GM12878 (cell line): ENCODE results near the gene VEGFA. TPM values are rescaled to one million over a fixed set of nuclear protein-coding genes. Genes with fewer than 3 reads are reported as not detected.

Experiments used
- ATAC-seq: fragments of 200-7000 bp; cut with Tn5 transposase; 3 replicates; pipeline ENCODE4 v1.9.1; 2020; ENCODE audit warnings: mild to moderate bottlenecking, moderate library complexity
- BruUV-seq: library from RNA; stranded (reverse); fragments of 400-500 nt; replicated peaks from 2 replicates; lab custom pipeline; 2021; lab: Mats Ljungman, UMichigan
- CTCF ChIA-PET: fragments of 300-600 bp; sonication (Branson Sonifier 250); formaldehyde crosslinking; extraction: SDS; loops from one replicate; lab custom pipeline; 2021; ENCODE audit warnings: inconsistent platforms; lab: Yijun Ruan, JAX
- POLR2A ChIA-PET: fragments of 350-600 bp; formaldehyde crosslinking; extraction: SDS; loops from one replicate; lab custom pipeline; 2021; ENCODE audit warnings: inconsistent platforms; lab: Charles Lee
- RAD21 ChIA-PET: fragments of 300-600 bp; sonication (Branson Sonifier 250); formaldehyde crosslinking; loops from one replicate; lab custom pipeline; 2023; ENCODE audit warnings: antibody characterized with exemption; ENCODE audit not compliant: unreplicated experiment; lab: Charles Lee
- SMC1A ChIA-PET: fragments of 300-600 bp; sonication (Branson Sonifier 250); formaldehyde crosslinking; loops from one replicate; lab custom pipeline; 2023; ENCODE audit not compliant: unreplicated experiment, uncharacterized antibody; lab: Charles Lee
- DNase-seq: peaks from one replicate; pipeline ENCODE4 v3.0.0-alpha.2; 2011; ENCODE audit warnings: low read depth, low spot score
- FAIRE-seq: peaks from 3 replicates; lab custom pipeline; 2011; peaks lifted over from hg19 to GRCh38; lab: Jason Lieb, UNC
- H2AFZ ChIP-seq: 2 replicates; pipeline ENCODE4 v1.6.0; 2011; ENCODE audit warnings: low read depth, low read length, control low read depth; ENCODE audit not compliant: control insufficient read depth
- H3K27ac ChIP-seq: 2 replicates; pipeline ENCODE4 v1.5.1; 2011; ENCODE audit warnings: control low read depth; ENCODE audit not compliant: control insufficient read depth, insufficient read depth
- H3K27me3 ChIP-seq, 2 experiments: replicated peaks in 1 of 2; 2 replicates each; pipeline versions ENCODE4 v1.6.0 to v1.6.1; 2011; ENCODE audit warnings: low read length in 1 of 2; ENCODE audit not compliant: control insufficient read depth in 2 of 2, insufficient read depth in 2 of 2
- H3K36me3 ChIP-seq, 2 experiments: 2 replicates each; pipeline ENCODE4 v1.5.1; 2011; ENCODE audit warnings: low read length in 1 of 2; ENCODE audit not compliant: control insufficient read depth in 2 of 2, insufficient read depth in 2 of 2
- H3K4me1 ChIP-seq: 2 replicates; pipeline ENCODE4 v1.6.1; 2011; ENCODE audit warnings: mild to moderate bottlenecking, low read length, moderate library complexity, mixed read lengths; ENCODE audit not compliant: control insufficient read depth, insufficient read depth
- H3K4me2 ChIP-seq: 2 replicates; pipeline ENCODE4 v1.6.0; 2011; ENCODE audit warnings: control low read depth; ENCODE audit not compliant: control insufficient read depth, insufficient read depth
- H3K4me3 ChIP-seq: fragments of 200-600 bp; sonication (generic); 2 replicates; pipeline ENCODE4 v1.5.1; 2016
- H3K79me2 ChIP-seq: 2 replicates; pipeline ENCODE4 v1.6.0; 2011; ENCODE audit warnings: low read length; ENCODE audit not compliant: control insufficient read depth, insufficient read depth
- H3K9ac ChIP-seq: 2 replicates; pipeline ENCODE4 v1.8.0; 2011; ENCODE audit warnings: low read length, control low read depth, mixed read lengths; ENCODE audit not compliant: control insufficient read depth, insufficient read depth
- H3K9me3 ChIP-seq: replicated peaks from 3 replicates; pipeline ENCODE4 v1.5.1; 2011; ENCODE audit warnings: mild to moderate bottlenecking, low read length; ENCODE audit not compliant: control insufficient read depth, insufficient read depth
- H4K20me1 ChIP-seq: 2 replicates; pipeline ENCODE4 v1.6.0; 2011; ENCODE audit not compliant: control insufficient read depth, insufficient read depth
- EP300 ChIP-seq, 2 experiments: fragments of 150-350 bp in 1 of 2; IDR thresholded peaks; 2 replicates each; pipeline ENCODE4 v1.6.1; 2011 to 2012; ENCODE audit warnings: low read depth in 2 of 2, low read length in 2 of 2, borderline replicate concordance in 1 of 2, improper control_type of control experiment in 1 of 2, inconsistent platforms in 1 of 2; ENCODE audit not compliant: control insufficient read depth in 1 of 2
- IKZF2 ChIP-seq, 2 experiments: fragments of 450-650 bp; IDR thresholded peaks; 2 replicates each; pipeline ENCODE4 v1.6.1; 2017; ENCODE audit warnings: mild to moderate bottlenecking in 2 of 2, moderate library complexity in 2 of 2
- NRF1 ChIP-seq: conservative IDR thresholded peaks from 2 replicates; pipeline ENCODE4 v1.6.1; 2011; ENCODE audit warnings: mild to moderate bottlenecking, low read depth, low read length, improper control_type of control experiment
- SKIL ChIP-seq: fragments of 450-650 bp; IDR thresholded peaks from 2 replicates; pipeline ENCODE4 v1.6.1; 2017; ENCODE audit warnings: mild to moderate bottlenecking, low read depth, inconsistent platforms; ENCODE audit not compliant: poor library complexity, severe bottlenecking
- WGBS: methylation state at CpG from one replicate; pipeline ENCODE4 v1.1.6; 2016; ENCODE audit warnings: low lambda C conversion rate; ENCODE audit not compliant: insufficient replicate concordance, insufficient coverage; ENCODE audit errors: missing lambda C conversion rate; 5-methylcytosine and 5-hydroxymethylcytosine counted together
- in situ Hi-C: fragments of 300-500 bp; cut with MboI; formaldehyde crosslinking; loops from 9 replicates; pipeline ENCODE4 v1.14.3; 2018; ENCODE audit warnings: mixed read lengths
- intact Hi-C: fragments of 100-400 bp; cut with micrococcal nuclease; formaldehyde crosslinking; loops from one replicate; pipeline ENCODE4 v1.14.2; 2022; ENCODE audit not compliant: unreplicated experiment
- polyA plus RNA-seq, 11 experiments: library from polyadenylated mRNA; depleted of rRNA in 4 of 11; unstranded in 6 of 11; stranded (reverse) in 5 of 11; fragments of >200 nt; fragmentation: Nextera tagmentation in 4 of 11; fragmentation: Illumina TruSeq in 1 of 11; extraction: Ambion mirVana in 4 of 11; extraction: Trizol in 1 of 11; gene quantifications; 1 replicate in 1 of 11; 2 replicates in 10 of 11; pipeline versions ENCODE4 v1.2.1 to v1.2.3, GENCODE V29; 2011 to 2016; ENCODE audit warnings: inconsistent platforms in 2 of 11, missing spikeins in 2 of 11, low read depth in 1 of 11
- total RNA-seq, 4 experiments: library from RNA; depleted of rRNA in 3 of 4; stranded (reverse); fragments of >200 nt in 3 of 4; fragmentation: Illumina TruSeq in 1 of 4; extraction: Trizol in 1 of 4; gene quantifications; 2 replicates each; pipeline versions ENCODE4 v1.2.1 to v1.2.3, GENCODE V29; 2013 to 2021

The VEGFA gene
- total and polyA plus RNA-seq, 10 of the 15 experiments (the other 5 are each of a cell fraction or from before 2014, with no cell fraction given), result 0.96 to 140 (median 16.9) TPM

DNA sequence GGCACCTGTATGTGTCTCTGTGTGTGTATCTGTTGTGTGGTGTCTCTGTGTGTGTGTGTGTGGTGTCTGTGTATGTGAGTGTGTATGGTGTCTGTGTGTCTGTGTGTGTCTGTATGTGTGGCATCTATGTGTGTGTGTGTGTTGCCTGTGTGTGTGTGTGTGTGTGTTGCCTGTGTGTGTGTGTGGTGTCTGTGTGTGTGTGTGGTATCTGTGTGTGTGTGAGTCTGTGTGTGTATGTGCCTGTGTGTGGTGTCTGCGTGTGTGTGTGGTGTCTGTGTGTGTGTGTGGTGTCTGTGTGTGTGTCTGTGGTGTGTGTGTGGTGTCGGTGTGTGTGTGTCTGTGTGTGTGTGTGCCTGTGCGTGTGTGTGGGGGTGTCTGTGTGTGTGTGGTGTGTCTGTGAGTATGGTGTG, 31.7 kb upstream of the VEGFA start:
- in situ Hi-C loops, result no loop called here
- Histone ChIP-seq H3K27me3 (no peaks in the 10 kb centered on the region), H3K79me2 (no peaks in the 10 kb centered on the region), H3K27ac (no peak overlapping the region), H2AFZ (no peak overlapping the region), H3K9me3 (no peaks in the 10 kb centered on the region; the same call in 2 of the 3 replicates), H3K4me1 (peaks cover 17% of the 10 kb centered on the region), H3K4me2 (no peak overlapping the region), H3K36me3 (no peaks in the 10 kb centered on the region), H3K9ac (no peak overlapping the region), H4K20me1 (no peaks in the 10 kb centered on the region), H3K4me3 (no peak overlapping the region)
- FAIRE-seq (peak; percentile 71), DNase-seq (no peak), ATAC-seq (no peak)
- SMC1A ChIA-PET, result no interaction called here
- TF ChIP-seq IKZF2 (IDR thresholded peaks at IDR 0.05), result no peak
- TF ChIP-seq NRF1, result no peak
- no peak for TF ChIP-seq EP300 (IDR thresholded peaks at IDR 0.05; ENCODE audit: borderline replicate concordance in 1 of 2, control insufficient read depth in 1 of 2, low read depth in 2 of 2, low read length in 2 of 2)
- WGBS, result 82% methylated on average over 3 of the region's 3 CpGs
- RAD21 ChIA-PET, result no interaction called here
- CTCF ChIA-PET, result interaction anchor here (0.6 to 1.6 kb wide), 3 partner anchors 14 to 36 kb away, joined by 3 to 7 read pairs (median 4); partner anchors contain the start of gene VEGFA
- no TSS peak for BruUV-seq
- POLR2A ChIA-PET, result no interaction called here
- intact Hi-C loops, result no loop called here

- ATAC-seq (no peak), DNase-seq (no peak), FAIRE-seq (no peak)
- Histone ChIP-seq H2AFZ (no peak overlapping the region), H3K9me3 (no peaks in the 10 kb centered on the region), H3K9ac (no peak overlapping the region), H4K20me1 (no peaks in the 10 kb centered on the region), H3K27ac (no peak overlapping the region), H3K4me2 (no peak overlapping the region), H3K27me3 (no peaks in the 10 kb centered on the region), H3K36me3 (no peaks in the 10 kb centered on the region), H3K4me3 (no peak overlapping the region), H3K79me2 (no peaks in the 10 kb centered on the region), H3K4me1 (peaks cover 9% of the 10 kb centered on the region)
- 83% methylated on average over 11 of the region's 11 CpGs for WGBS
- RAD21 ChIA-PET, result interaction anchor here (1.2 kb wide), 1 partner anchor 34 kb away, joined by 3 read pairs; no protein-coding TSS in a partner anchor
- SMC1A ChIA-PET, result interaction anchor here (0.6 to 1.6 kb wide), 5 partner anchors 10 to 190 kb away, joined by 3 to 6 read pairs (median 3); no protein-coding TSS in a partner anchor
- POLR2A ChIA-PET, result interaction anchor here (1.2 kb wide), 1 partner anchor 14 kb away, joined by 3 read pairs; no protein-coding TSS in a partner anchor
- intact Hi-C loops (no loop called here), in situ Hi-C loops (no loop called here)
- CTCF ChIA-PET, result interaction anchor here (0.6 to 2.3 kb wide), 4 partner anchors 14 to 156 kb away, joined by 3 to 7 read pairs (median 4); no protein-coding TSS in a partner anchor
- BruUV-seq, result no TSS peak
- TF ChIP-seq SKIL, result no peak
Measured at GRCh38 chr6:43738877-43739641, 31.0 kb upstream of the VEGFA start.
